GM12865 (cell line): Measurements from ENCODE around the gene GJC3.
"Not testable (repeated sequence)": the region's sequence is repeated elsewhere in the genome, so short reads cannot be mapped to it uniquely, and the experiment has no call there.

Experiments used
- DNase-seq: peaks from one replicate; pipeline ENCODE4 v3.0.0; 2010; ENCODE audit warnings: low read depth
- H3K4me3 ChIP-seq: 2 replicates; pipeline ENCODE4 v1.5.1; 2011; ENCODE audit warnings: mild to moderate bottlenecking, low read depth, low read length, control low read depth
- TF ChIP-seq, protein P1 (sequence below): IDR thresholded peaks from 2 replicates; pipeline ENCODE4 v1.5.1; 2011; ENCODE audit warnings: low read length, control low read depth, low read depth, inconsistent platforms; ENCODE audit not compliant: insufficient read depth; ENCODE audit errors: missing control alignments

GJC3 gene

GRCh38 chr7:99893280-99893679 is 36.1 kb downstream of the GJC3 start:
- DNase-seq: no peak
- TF ChIP-seq, protein P1, sequence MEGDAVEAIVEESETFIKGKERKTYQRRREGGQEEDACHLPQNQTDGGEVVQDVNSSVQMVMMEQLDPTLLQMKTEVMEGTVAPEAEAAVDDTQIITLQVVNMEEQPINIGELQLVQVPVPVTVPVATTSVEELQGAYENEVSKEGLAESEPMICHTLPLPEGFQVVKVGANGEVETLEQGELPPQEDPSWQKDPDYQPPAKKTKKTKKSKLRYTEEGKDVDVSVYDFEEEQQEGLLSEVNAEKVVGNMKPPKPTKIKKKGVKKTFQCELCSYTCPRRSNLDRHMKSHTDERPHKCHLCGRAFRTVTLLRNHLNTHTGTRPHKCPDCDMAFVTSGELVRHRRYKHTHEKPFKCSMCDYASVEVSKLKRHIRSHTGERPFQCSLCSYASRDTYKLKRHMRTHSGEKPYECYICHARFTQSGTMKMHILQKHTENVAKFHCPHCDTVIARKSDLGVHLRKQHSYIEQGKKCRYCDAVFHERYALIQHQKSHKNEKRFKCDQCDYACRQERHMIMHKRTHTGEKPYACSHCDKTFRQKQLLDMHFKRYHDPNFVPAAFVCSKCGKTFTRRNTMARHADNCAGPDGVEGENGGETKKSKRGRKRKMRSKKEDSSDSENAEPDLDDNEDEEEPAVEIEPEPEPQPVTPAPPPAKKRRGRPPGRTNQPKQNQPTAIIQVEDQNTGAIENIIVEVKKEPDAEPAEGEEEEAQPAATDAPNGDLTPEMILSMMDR: no peak
- H3K4me3 ChIP-seq: no peak overlapping the region

DNA sequence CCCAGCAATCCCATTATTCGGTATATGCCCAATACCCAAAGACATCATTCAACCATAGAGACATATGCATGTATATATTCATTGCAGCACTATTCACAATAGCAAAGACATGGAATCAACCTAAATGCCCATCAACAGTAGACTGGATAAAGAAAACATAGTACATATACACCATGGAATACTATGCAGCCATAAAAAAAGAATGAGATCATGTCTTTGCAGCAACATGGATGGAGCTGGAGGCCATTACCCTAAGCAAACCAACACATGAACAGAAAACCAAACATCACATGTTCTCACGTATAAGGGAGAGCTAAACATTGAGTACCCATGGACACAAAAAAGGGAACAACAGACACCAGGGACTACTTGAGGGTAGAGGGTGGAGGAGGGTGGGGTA is 39.1 kb downstream of the GJC3 start:
- not testable (repeated sequence) for H3K4me3 ChIP-seq, DNase-seq

- not testable (repeated sequence) for H3K4me3 ChIP-seq
These were observed 41.1 kb downstream of the GJC3 start for GRCh38 chr7:99888366-99888765.

GRCh38 chr7:99881370-99881769 is 48.0 kb downstream of the GJC3 start:
- H3K4me3 ChIP-seq: no peak overlapping the region
- DNase-seq: no peak
- TF ChIP-seq, protein P1: no peak

More at GRCh38 chr7:99888366-99888765, 41.1 kb downstream of the GJC3 start:
- DNase-seq: not testable (repeated sequence)

DNA sequence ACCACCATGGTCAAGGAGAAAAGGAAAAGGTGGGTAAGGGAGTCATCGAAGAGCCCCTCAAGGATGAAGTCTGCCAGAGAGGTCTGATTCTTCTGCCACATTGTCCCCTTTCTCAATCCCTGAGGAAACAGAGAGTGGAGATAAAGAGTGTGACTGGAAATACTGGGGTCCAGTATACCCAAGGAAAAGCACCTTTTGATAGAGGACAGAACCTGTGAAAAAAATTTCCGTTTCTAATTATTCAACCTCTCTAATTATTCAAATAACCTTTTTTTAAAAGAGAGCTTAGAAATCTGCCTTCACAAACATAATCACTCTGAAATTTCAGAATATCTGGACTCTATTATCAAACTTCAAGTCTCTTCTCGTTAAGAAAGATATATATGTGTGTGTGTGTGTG is 52.5 kb downstream of the GJC3 start, which contains the start of gene OR2AE1:
OR2AE1 (minus strand) TSS at position 101 of the 400 bp plus-strand sequence; CDS start at position 101, 0 bp downstream.
- no peak within 1 kb of the TSS for H3K4me3 ChIP-seq
- no peak for DNase-seq
- TF ChIP-seq, protein P1: no peak

DNA sequence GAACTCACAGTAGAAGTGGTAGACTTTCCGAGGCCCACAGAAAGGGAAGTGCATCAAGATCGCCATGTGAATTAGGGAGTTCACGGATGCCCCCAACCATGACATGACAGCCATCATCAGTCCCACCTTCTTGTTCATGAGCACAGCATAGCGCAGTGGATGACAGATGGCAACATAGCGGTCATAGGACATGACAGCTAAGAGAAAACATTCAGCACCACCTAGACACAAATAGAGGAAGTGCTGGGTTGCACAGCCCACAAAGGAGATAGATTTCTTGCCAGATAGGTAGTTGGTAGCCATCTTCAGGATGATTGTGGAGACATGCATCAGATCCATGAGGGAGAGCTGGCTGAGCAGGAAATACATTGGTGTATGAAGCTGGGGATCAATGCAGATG is 52.9 kb downstream of the GJC3 start:
- no peak overlapping the region for H3K4me3 ChIP-seq
- DNase-seq: no peak
- TF ChIP-seq, protein P1: no peak
